Neural progenitor cell (in vitro differentiated cells): ENCODE data around the gene AADACL2. TPM values are rescaled to one million over a fixed set of nuclear protein-coding genes. Genes with fewer than 3 reads are reported as not detected.

Experiments used
- DNase-seq: peaks from one replicate; pipeline ENCODE4 v3.0.0-alpha.2; 2016; ENCODE audit warnings: low spot score
- H2AFZ ChIP-seq: fragments of 200-600 bp; sonication (generic); replicated peaks from 2 replicates; pipeline ENCODE4 v1.6.1; 2016; ENCODE audit warnings: antibody characterized with exemption
- H3F3A ChIP-seq: fragments of 200-600 bp; sonication (generic); 2 replicates; pipeline ENCODE4 v1.6.1; 2016; ENCODE audit warnings: antibody characterized with exemption, low read depth
- H3K27ac ChIP-seq: fragments of 200-600 bp; sonication (generic); 2 replicates; pipeline ENCODE4 v1.5.1; 2016; ENCODE audit warnings: mild to moderate bottlenecking
- H3K27me3 ChIP-seq: fragments of 200-600 bp; sonication (generic); 2 replicates; pipeline ENCODE4 v1.6.1; 2016; ENCODE audit warnings: mild to moderate bottlenecking, moderate library complexity
- H3K36me3 ChIP-seq: fragments of 200-600 bp; sonication (generic); 2 replicates; pipeline ENCODE4 v1.5.1; 2016
- H3K4me1 ChIP-seq: fragments of 200-600 bp; sonication (generic); 2 replicates; pipeline ENCODE4 v1.6.1; 2016; ENCODE audit warnings: mixed run types
- H3K4me2 ChIP-seq: fragments of 200-600 bp; sonication (generic); 2 replicates; pipeline ENCODE4 v1.6.1; 2016
- H3K4me3 ChIP-seq: fragments of 200-600 bp; sonication (generic); 2 replicates; pipeline ENCODE4 v1.5.1; 2016
- H3K79me2 ChIP-seq: fragments of 200-600 bp; sonication (generic); 2 replicates; pipeline ENCODE4 v1.6.1; 2016; ENCODE audit warnings: low read depth
- H3K9ac ChIP-seq: fragments of 200-600 bp; sonication (generic); 2 replicates; pipeline ENCODE4 v1.6.1; 2016
- H3K9me3 ChIP-seq: fragments of 200-600 bp; sonication (generic); 2 replicates; pipeline ENCODE4 v1.5.1; 2016; ENCODE audit warnings: low read depth
- H4K20me1 ChIP-seq: fragments of 200-600 bp; sonication (generic); 2 replicates; pipeline ENCODE4 v1.6.1; 2016; ENCODE audit warnings: low read depth
- H3K27ac Mint-ChIP-seq: 3 replicates; pipeline ENCODE4 v1.8.0; 2021; ENCODE audit warnings: mixed read lengths
- H3K27me3 Mint-ChIP-seq: 2 replicates; pipeline ENCODE4 v1.8.0; 2022; ENCODE audit warnings: low read depth, mild to moderate bottlenecking, inconsistent platforms, moderate library complexity, mixed read lengths; ENCODE audit not compliant: insufficient read depth
- H3K36me3 Mint-ChIP-seq: 3 replicates; pipeline ENCODE4 v1.8.0; 2021; ENCODE audit warnings: mixed read lengths
- H3K4me1 Mint-ChIP-seq: 3 replicates; pipeline ENCODE4 v1.8.0; 2021; ENCODE audit warnings: mixed read lengths
- H3K4me3 Mint-ChIP-seq: 3 replicates; pipeline ENCODE4 v1.8.0; 2021; ENCODE audit warnings: mild to moderate bottlenecking, moderate library complexity, mixed read lengths
- H3K9me3 Mint-ChIP-seq: 3 replicates; pipeline ENCODE4 v1.8.0; 2020; ENCODE audit warnings: mixed read lengths
- EZH2 ChIP-seq: fragments of 200-600 bp; sonication (generic); IDR thresholded peaks from 2 replicates; pipeline ENCODE4 v1.6.1; 2017; ENCODE audit warnings: antibody characterized with exemption, mild to moderate bottlenecking, moderate library complexity
- EZH2phosphoT487 ChIP-seq: fragments of 200-600 bp; sonication (generic); IDR thresholded peaks from 2 replicates; pipeline ENCODE4 v1.6.1; 2017; ENCODE audit warnings: antibody characterized with exemption
- total RNA-seq: library from RNA; depleted of rRNA; stranded (reverse); fragments of >200 nt; gene quantifications from 2 replicates; pipeline ENCODE4 v1.2.3, GENCODE V29; 2015; ENCODE audit warnings: low replicate concordance
- TF ChIP-seq, protein P1 (sequence below): fragments of 200-600 bp; sonication (generic); IDR thresholded peaks from 2 replicates; pipeline ENCODE4 v1.5.1; 2017; ENCODE audit warnings: antibody characterized with exemption, mild to moderate bottlenecking

The AADACL2 gene
- total RNA-seq, 1 donor from 2014 or later, result not detected

DNA sequence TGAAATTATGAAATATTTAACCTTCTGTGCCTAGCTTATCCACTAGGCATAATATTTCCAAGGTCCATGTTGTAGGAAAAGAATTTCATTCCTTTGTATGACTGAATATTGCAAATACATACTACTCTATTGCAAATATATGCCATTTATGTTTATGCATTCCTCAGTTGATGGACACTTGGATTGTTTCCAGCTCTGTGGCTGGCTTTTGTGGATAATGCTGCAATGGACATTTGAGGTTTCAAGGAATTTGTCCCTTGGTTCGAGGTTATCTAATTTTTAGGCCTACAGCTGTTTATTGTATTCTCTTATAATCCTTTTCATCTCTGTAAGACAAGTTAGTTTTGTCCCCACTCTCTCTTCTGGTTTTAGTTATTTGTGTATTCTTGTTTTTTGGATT, 7.7 kb upstream of the AADACL2 start:
- Histone ChIP-seq H3K4me3 (no peak overlapping the region), H3K79me2 (no peaks in the 10 kb centered on the region), H3K9ac (no peak overlapping the region), H3K9me3 (no peaks in the 10 kb centered on the region), H3F3A (no peaks in the 10 kb centered on the region), H3K27me3 (no peaks in the 10 kb centered on the region), H3K4me1 (peaks cover 5% of the 10 kb centered on the region), H3K27ac (no peak overlapping the region), H4K20me1 (no peaks in the 10 kb centered on the region), H3K4me2 (no peak overlapping the region), H3K36me3 (no peaks in the 10 kb centered on the region), H2AFZ (no peak overlapping the region)
- no peaks in the 10 kb centered on the region for H3K36me3 Mint-ChIP-seq
- peaks cover 7% of the 10 kb centered on the region for H3K27me3 Mint-ChIP-seq
- no peak overlapping the region for H3K4me3 Mint-ChIP-seq
- peaks cover 3% of the 10 kb centered on the region for H3K9me3 Mint-ChIP-seq
- no peak for DNase-seq
- peaks cover 9% of the 10 kb centered on the region for H3K4me1 Mint-ChIP-seq
- no peak overlapping the region for H3K27ac Mint-ChIP-seq
- TF ChIP-seq EZH2, result no peak
- TF ChIP-seq EZH2phosphoT487, result no peak
- TF ChIP-seq, protein P1, sequence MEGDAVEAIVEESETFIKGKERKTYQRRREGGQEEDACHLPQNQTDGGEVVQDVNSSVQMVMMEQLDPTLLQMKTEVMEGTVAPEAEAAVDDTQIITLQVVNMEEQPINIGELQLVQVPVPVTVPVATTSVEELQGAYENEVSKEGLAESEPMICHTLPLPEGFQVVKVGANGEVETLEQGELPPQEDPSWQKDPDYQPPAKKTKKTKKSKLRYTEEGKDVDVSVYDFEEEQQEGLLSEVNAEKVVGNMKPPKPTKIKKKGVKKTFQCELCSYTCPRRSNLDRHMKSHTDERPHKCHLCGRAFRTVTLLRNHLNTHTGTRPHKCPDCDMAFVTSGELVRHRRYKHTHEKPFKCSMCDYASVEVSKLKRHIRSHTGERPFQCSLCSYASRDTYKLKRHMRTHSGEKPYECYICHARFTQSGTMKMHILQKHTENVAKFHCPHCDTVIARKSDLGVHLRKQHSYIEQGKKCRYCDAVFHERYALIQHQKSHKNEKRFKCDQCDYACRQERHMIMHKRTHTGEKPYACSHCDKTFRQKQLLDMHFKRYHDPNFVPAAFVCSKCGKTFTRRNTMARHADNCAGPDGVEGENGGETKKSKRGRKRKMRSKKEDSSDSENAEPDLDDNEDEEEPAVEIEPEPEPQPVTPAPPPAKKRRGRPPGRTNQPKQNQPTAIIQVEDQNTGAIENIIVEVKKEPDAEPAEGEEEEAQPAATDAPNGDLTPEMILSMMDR, result no peak

DNA sequence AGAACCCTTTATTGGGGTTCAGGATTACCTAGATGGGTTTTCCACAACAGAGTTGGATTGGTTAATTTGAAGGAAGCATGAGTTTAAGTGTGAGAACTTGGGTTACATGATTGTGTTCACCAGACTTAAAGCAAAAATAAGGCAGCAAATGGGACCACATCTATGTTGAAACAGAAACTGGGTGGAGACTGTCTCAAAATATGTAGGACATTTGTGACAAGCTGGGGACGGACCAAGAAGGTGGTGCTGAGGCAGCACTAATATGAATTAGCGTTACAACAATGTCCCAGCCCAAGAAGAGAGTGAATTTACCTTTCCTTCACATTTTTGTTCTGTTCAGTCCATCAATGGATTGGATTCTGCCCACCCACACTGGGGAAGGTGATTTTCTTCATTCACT, 866 bp upstream of the AADACL2 start:
- H3K9me3 ChIP-seq, result no peaks in the 10 kb centered on the region
- no peak overlapping the region for H2AFZ ChIP-seq
- Mint-ChIP-seq H3K4me1 (no peaks in the 10 kb centered on the region), H3K27me3 (no peaks in the 10 kb centered on the region), H3K9me3 (no peaks in the 10 kb centered on the region), H3K4me3 (no peak overlapping the region), H3K27ac (no peak overlapping the region), H3K36me3 (no peaks in the 10 kb centered on the region)
- H3F3A ChIP-seq, result no peaks in the 10 kb centered on the region
- no peak for TF ChIP-seq EZH2
- TF ChIP-seq, protein P1, result no peak
- no peaks in the 10 kb centered on the region for H3K36me3 ChIP-seq
- no peak overlapping the region for H3K4me2 ChIP-seq
- H3K9ac ChIP-seq, result no peak overlapping the region
- no peak overlapping the region for H3K4me3 ChIP-seq
- H3K4me1 ChIP-seq, result no peaks in the 10 kb centered on the region
- DNase-seq, result no peak
- H3K79me2 ChIP-seq, result no peaks in the 10 kb centered on the region
- no peak overlapping the region for H3K27ac ChIP-seq
- no peaks in the 10 kb centered on the region for H4K20me1 ChIP-seq
- H3K27me3 ChIP-seq, result no peaks in the 10 kb centered on the region

- H3K9ac ChIP-seq, result no peak overlapping the region
- H3F3A ChIP-seq, result no peaks in the 10 kb centered on the region
- Mint-ChIP-seq H3K4me3 (no peak overlapping the region), H3K36me3 (no peaks in the 10 kb centered on the region), H3K9me3 (no peaks in the 10 kb centered on the region), H3K27me3 (no peaks in the 10 kb centered on the region), H3K27ac (no peak overlapping the region), H3K4me1 (no peaks in the 10 kb centered on the region)
- no peak overlapping the region for H3K4me3 ChIP-seq
- H3K4me1 ChIP-seq, result no peaks in the 10 kb centered on the region
- H4K20me1 ChIP-seq, result no peaks in the 10 kb centered on the region
- H3K9me3 ChIP-seq, result no peaks in the 10 kb centered on the region
- no peak overlapping the region for H3K4me2 ChIP-seq
- no peaks in the 10 kb centered on the region for H3K36me3 ChIP-seq
- H3K27me3 ChIP-seq, result no peaks in the 10 kb centered on the region
- H3K79me2 ChIP-seq, result no peaks in the 10 kb centered on the region
- H2AFZ ChIP-seq, result no peak overlapping the region
- H3K27ac ChIP-seq, result no peak overlapping the region
- DNase-seq, result no peak
- TF ChIP-seq EZH2phosphoT487 (no peak), EZH2 (no peak)
- TF ChIP-seq, protein P1, result no peak
Observed at GRCh38 chr3:151740581-151740980, 6.9 kb downstream of the AADACL2 start.

- H3K4me2 ChIP-seq, result no peak overlapping the region
- H3K4me1 ChIP-seq, result no peaks in the 10 kb centered on the region
- H3K79me2 ChIP-seq, result no peaks in the 10 kb centered on the region
- no peaks in the 10 kb centered on the region for H4K20me1 ChIP-seq
- DNase-seq, result no peak
- H3K4me3 Mint-ChIP-seq, result no peak overlapping the region
- no peak overlapping the region for H3K27ac Mint-ChIP-seq
- no peak overlapping the region for H3K27ac ChIP-seq
- H2AFZ ChIP-seq, result no peak overlapping the region
- H3K27me3 Mint-ChIP-seq, result no peaks in the 10 kb centered on the region
- no peaks in the 10 kb centered on the region for H3K36me3 ChIP-seq
- no peaks in the 10 kb centered on the region for H3F3A ChIP-seq
- peaks cover 4% of the 10 kb centered on the region for H3K9me3 Mint-ChIP-seq
- no peaks in the 10 kb centered on the region for H3K4me1 Mint-ChIP-seq
- H3K9ac ChIP-seq, result no peak overlapping the region
- no peaks in the 10 kb centered on the region for H3K27me3 ChIP-seq
- H3K4me3 ChIP-seq, result no peak overlapping the region
- H3K36me3 Mint-ChIP-seq, result no peaks in the 10 kb centered on the region
- H3K9me3 ChIP-seq, result no peaks in the 10 kb centered on the region
- TF ChIP-seq EZH2phosphoT487, result no peak
- TF ChIP-seq, protein P1, result no peak
Observed at GRCh38 chr3:151743855-151744254, 10.1 kb downstream of the AADACL2 start.
